Upper lobe of right lung (tissue), 1 donor: ENCODE data around the gene PIK3R2. TPM values are rescaled to one million over a fixed set of nuclear protein-coding genes. Genes with fewer than 3 reads are reported as not detected.
A peak's percentile ranks its signal among the peaks of the same experiment; 100 is the strongest.

ENCODE experiments used
- ATAC-seq: fragments of 200-7000 bp; cut with Tn5 transposase; one replicate; pipeline ENCODE4 v1.9.1; 2020; ENCODE audit warnings: mild to moderate bottlenecking, moderate library complexity
- DNase-seq: peaks from one replicate; pipeline ENCODE4 v3.0.0-alpha.2; 2020
- H3K27ac ChIP-seq: fragments of 200-600 bp; one replicate; pipeline ENCODE4 v1.8.0; 2022
- H3K27me3 ChIP-seq: fragments of 200-600 bp; one replicate; pipeline ENCODE4 v1.8.0; 2022; ENCODE audit warnings: mild to moderate bottlenecking
- H3K36me3 ChIP-seq: fragments of 200-600 bp; one replicate; pipeline ENCODE4 v1.8.0; 2022
- H3K4me1 ChIP-seq: fragments of 200-600 bp; one replicate; pipeline ENCODE4 v1.8.0; 2022
- H3K4me3 ChIP-seq: fragments of 200-600 bp; one replicate; pipeline ENCODE4 v1.8.0; 2022; ENCODE audit warnings: mild to moderate bottlenecking
- H3K9me3 ChIP-seq: fragments of 200-600 bp; one replicate; pipeline ENCODE4 v1.8.0; 2022
- intact Hi-C: fragments of 100-400 bp; cut with DNase I; formaldehyde crosslinking; loops from one replicate; pipeline ENCODE4 v1.11.0; 2022
- total RNA-seq: library from RNA; stranded (reverse); fragmentation: NEBNext Ultra II Directional; extraction: Animal tissue kit (Norgen Biotek cat#: 25700); gene quantifications from one replicate; pipeline ENCODE4 v1.2.1, GENCODE V29; 2021
- TF ChIP-seq, protein P1 (sequence below): fragments of 200-600 bp; IDR thresholded peaks from one replicate; pipeline ENCODE4 v1.8.0; 2022; ENCODE audit warnings: antibody characterized with exemption
- donor health status: DM: no; HTN: yes; CAD: no; lungs with severe emphysema.

Gene PIK3R2
- total RNA-seq, 1 donor from 2014 or later, result 24.2 TPM

DNA sequence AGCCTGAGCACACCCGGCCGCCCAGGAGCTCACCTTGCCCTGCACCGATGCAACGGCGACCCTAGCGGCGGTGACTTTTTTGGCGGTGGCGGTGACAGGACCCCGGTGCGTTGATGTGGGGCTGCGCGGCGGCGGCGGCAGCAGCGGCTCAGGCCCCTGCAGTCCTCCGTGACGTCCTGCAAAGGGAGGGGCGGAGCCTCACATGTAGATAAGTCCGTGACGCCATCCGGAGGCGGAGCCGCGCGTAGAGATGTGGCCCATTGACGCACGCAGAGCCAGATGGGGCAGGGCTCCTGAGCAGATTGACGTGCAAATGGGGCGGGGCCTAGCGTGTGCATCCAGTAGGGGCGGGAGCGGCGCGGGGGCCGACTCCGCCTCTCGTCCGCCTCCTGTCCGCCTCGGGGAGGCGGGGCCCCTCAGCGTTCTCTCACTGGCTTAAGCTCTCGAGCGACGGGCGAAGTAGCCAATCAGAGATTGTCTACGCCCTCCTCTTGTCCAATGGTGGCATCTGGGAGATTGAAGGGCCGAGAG is 51.0 kb downstream of the PIK3R2 start, which contains the start of gene RAB3A:
TSS of gene RAB3A (minus strand) at position 180 of the 531 bp plus-strand sequence. CDS start 1,302 bp downstream, outside the sequence.
- DNase-seq, result peak; percentile 100
- H3K27me3 ChIP-seq, result no peaks in the 10 kb centered on the region
- H3K9me3 ChIP-seq, result no peaks in the 10 kb centered on the region
- no peaks in the 10 kb centered on the region for H3K36me3 ChIP-seq
- TF ChIP-seq, protein P1, sequence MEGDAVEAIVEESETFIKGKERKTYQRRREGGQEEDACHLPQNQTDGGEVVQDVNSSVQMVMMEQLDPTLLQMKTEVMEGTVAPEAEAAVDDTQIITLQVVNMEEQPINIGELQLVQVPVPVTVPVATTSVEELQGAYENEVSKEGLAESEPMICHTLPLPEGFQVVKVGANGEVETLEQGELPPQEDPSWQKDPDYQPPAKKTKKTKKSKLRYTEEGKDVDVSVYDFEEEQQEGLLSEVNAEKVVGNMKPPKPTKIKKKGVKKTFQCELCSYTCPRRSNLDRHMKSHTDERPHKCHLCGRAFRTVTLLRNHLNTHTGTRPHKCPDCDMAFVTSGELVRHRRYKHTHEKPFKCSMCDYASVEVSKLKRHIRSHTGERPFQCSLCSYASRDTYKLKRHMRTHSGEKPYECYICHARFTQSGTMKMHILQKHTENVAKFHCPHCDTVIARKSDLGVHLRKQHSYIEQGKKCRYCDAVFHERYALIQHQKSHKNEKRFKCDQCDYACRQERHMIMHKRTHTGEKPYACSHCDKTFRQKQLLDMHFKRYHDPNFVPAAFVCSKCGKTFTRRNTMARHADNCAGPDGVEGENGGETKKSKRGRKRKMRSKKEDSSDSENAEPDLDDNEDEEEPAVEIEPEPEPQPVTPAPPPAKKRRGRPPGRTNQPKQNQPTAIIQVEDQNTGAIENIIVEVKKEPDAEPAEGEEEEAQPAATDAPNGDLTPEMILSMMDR, result no peak
- peak within 1 kb of the TSS; percentile 71 for H3K4me3 ChIP-seq
- H3K27ac ChIP-seq, result peak within 1 kb of the TSS; percentile 95
- peaks cover 21% of the 10 kb centered on the region for H3K4me1 ChIP-seq
- peak; percentile 97 for ATAC-seq
- intact Hi-C loops, result loop anchor here (10.0 kb wide), 1 partner anchor 51 kb away; a partner anchor contains a TSS

DNA sequence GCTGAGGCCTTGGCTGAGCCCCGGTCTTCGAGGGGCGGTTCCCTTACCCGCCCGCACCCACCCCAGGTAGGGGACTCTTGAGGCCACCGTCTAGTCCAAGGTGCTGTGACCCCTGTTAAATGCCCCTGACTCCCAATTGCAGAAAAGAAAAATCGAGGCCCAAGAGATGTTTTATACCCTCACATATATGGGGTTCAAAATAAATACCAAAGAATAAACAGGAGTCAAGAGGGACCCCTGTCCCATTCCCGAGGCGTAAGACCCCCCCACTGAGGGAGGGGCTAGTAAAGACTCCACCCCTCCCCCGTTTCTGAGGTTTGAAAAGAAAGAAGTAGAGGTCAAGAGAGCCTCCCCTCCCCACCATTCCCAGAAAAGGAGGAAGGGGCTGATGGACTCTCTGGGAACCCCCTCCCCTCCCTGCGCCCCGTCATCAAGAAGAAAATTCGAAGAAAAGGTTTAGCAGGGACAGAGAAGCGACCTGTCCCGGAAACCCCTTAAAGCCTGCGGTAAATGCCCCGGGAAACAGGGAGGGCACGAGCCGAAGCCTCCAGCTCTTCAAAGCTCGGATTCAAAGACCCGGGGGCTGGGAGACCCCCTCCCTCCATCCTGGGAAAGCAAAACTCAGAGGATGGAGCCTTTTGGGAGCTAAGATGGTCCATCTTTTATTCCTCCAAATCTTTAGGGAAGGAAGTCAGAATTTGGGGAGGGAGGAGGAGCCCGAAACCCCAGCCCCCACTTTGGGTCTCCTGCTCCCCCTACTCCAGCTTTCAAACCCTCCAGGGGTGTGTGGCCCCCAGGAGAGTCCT is 51.6 kb downstream of the PIK3R2 start:
- H3K4me1 ChIP-seq, result peaks cover 21% of the 10 kb centered on the region
- intact Hi-C loops, result loop anchor here (10.0 kb wide), 1 partner anchor 50 kb away; a partner anchor contains a TSS

DNA sequence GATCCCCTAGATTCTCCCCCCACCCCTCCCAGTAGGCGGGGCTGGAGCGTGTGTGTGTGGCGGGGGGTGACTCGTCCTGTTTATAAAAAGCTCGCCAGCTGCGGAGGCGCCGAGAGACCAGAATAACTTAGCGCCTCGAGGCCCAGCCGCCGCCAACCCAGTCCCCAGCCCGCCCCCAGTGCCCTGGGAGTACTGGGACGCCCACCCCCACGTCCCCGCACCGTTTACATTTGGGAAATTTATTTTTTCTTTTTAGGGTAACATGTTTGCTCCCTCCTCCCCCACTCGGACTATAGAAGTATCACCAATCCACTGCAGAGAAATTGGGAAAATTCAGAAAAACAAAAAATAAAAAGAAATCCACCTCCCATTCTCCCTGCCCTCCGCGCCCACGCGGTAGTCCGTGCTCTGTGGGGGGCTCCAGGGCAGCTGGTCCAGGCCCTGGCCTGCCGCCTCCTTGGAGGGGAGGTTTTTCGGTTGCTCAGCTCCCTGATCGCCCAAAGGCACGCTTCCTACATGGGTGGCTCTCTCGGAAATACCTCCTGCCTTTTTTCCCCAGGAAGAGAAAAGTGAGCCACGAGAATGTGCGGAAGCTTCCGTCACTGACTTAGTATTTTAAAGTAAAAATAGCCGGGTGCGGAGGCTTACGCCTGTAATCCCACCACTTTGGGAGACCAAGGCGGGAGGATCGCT is 52.4 kb downstream of the PIK3R2 start:
- DNase-seq, result peak; percentile 87
- Histone ChIP-seq H3K4me1 (peaks cover 21% of the 10 kb centered on the region), H3K27ac (peak overlapping the region; percentile 95), H3K27me3 (no peaks in the 10 kb centered on the region), H3K4me3 (peak overlapping the region; percentile 71), H3K9me3 (no peaks in the 10 kb centered on the region), H3K36me3 (no peaks in the 10 kb centered on the region)
- peak; percentile 5 for ATAC-seq
- intact Hi-C loops, result loop anchor here (10.0 kb wide), 1 partner anchor 49 kb away; a partner anchor contains a TSS
- TF ChIP-seq, protein P1, result no peak

More for the DNA sequence above, 51.6 kb downstream of the PIK3R2 start:
- no peaks in the 10 kb centered on the region for H3K9me3 ChIP-seq
- H3K36me3 ChIP-seq, result no peaks in the 10 kb centered on the region
- H3K27ac ChIP-seq, result peak overlapping the region; percentile 95
- peak; percentile 5 for ATAC-seq
- no peak for DNase-seq
- H3K4me3 ChIP-seq, result peak overlapping the region; percentile 71
- no peaks in the 10 kb centered on the region for H3K27me3 ChIP-seq
- TF ChIP-seq, protein P1, result no peak

DNA sequence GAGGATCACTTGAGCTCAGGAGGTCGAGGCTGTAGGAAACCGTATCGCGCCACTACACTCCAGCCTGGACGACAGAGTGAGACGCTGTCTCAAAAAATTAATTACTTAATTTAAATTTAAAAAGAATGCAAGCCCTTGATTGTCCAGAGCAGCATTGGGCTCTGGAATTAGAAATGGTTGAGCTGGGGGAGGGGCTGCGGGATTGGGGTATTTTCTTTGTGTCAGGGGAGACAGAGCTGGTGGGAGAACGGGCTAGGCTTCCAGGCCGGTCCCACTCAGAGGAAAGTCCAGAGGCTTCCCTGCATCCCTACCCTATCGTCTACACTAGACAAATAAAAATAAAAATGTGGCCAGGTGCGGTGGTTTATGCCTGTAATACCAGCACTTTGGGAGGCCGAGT is 53.1 kb downstream of the PIK3R2 start:
- intact Hi-C loops, result loop anchor here (10.0 kb wide), 1 partner anchor 49 kb away; a partner anchor contains a TSS
- no peak for ATAC-seq

More for the DNA sequence above, 53.1 kb downstream of the PIK3R2 start:
- TF ChIP-seq, protein P1, result no peak
- Histone ChIP-seq H3K4me3 (no peak overlapping the region), H3K27ac (peak overlapping the region; percentile 95), H3K36me3 (no peaks in the 10 kb centered on the region), H3K27me3 (no peaks in the 10 kb centered on the region), H3K4me1 (peaks cover 21% of the 10 kb centered on the region), H3K9me3 (no peaks in the 10 kb centered on the region)
- no peak for DNase-seq
